GM23338 (cell line): ENCODE measurements around the gene RGS19. TPM values are rescaled to one million over a fixed set of nuclear protein-coding genes. Genes with fewer than 3 reads are reported as not detected.

Source experiments
- ATAC-seq: fragments of 200-7000 bp; cut with Tn5 transposase; 3 replicates; pipeline ENCODE4 v1.9.1; 2020
- DNase-seq: peaks from one replicate; pipeline ENCODE4 v3.0.0-alpha.2; 2015; ENCODE audit warnings: low spot score
- H2AFZ ChIP-seq: fragments of 200-600 bp; sonication (generic); 2 replicates; pipeline ENCODE4 v1.8.0; 2016; ENCODE audit warnings: antibody characterized with exemption, mild to moderate bottlenecking, moderate library complexity
- H3F3A ChIP-seq: fragments of 200-600 bp; sonication (generic); replicated peaks from 2 replicates; pipeline ENCODE4 v1.8.0; 2017; ENCODE audit warnings: antibody characterized with exemption, mixed run types, low read depth
- H3K27ac ChIP-seq: fragments of 200-600 bp; sonication (generic); 2 replicates; pipeline ENCODE4 v1.6.1; 2016; ENCODE audit warnings: low read depth
- H3K27me3 ChIP-seq: fragments of 200-600 bp; sonication (generic); 2 replicates; pipeline ENCODE4 v1.8.0; 2016; ENCODE audit warnings: mild to moderate bottlenecking, mixed run types, moderate library complexity; ENCODE audit not compliant: insufficient read depth
- H3K36me3 ChIP-seq: fragments of 200-600 bp; sonication (generic); 2 replicates; pipeline ENCODE4 v1.8.0; 2016; ENCODE audit warnings: mild to moderate bottlenecking; ENCODE audit not compliant: insufficient read depth
- H3K4me1 ChIP-seq: fragments of 200-600 bp; sonication (generic); 2 replicates; pipeline ENCODE4 v1.8.0; 2016; ENCODE audit warnings: mild to moderate bottlenecking, moderate library complexity; ENCODE audit not compliant: insufficient read depth
- H3K4me2 ChIP-seq: fragments of 200-600 bp; sonication (generic); 2 replicates; pipeline ENCODE4 v1.7.1; 2017; ENCODE audit warnings: mixed run types
- H3K4me3 ChIP-seq: fragments of 200-600 bp; sonication (generic); 2 replicates; pipeline ENCODE4 v1.6.1; 2016; ENCODE audit warnings: mixed run types
- H3K79me2 ChIP-seq: fragments of 200-600 bp; sonication (generic); replicated peaks from 2 replicates; pipeline ENCODE4 v1.8.0; 2017; ENCODE audit warnings: mild to moderate bottlenecking; ENCODE audit not compliant: insufficient read depth
- H3K9me2 ChIP-seq: fragments of 200-600 bp; sonication (generic); 2 replicates; pipeline ENCODE4 v1.8.0; 2017; ENCODE audit not compliant: insufficient read depth
- H4K20me1 ChIP-seq: fragments of 200-600 bp; sonication (generic); replicated peaks from 2 replicates; pipeline ENCODE4 v1.8.0; 2017; ENCODE audit warnings: mild to moderate bottlenecking; ENCODE audit not compliant: insufficient read depth
- H3K27ac Mint-ChIP-seq: 2 replicates; pipeline ENCODE4 v1.8.0; 2020; ENCODE audit warnings: inconsistent platforms, mild to moderate bottlenecking, moderate library complexity, mixed read lengths
- H3K27me3 Mint-ChIP-seq: 3 replicates; pipeline ENCODE4 v1.8.0; 2022; ENCODE audit warnings: low read depth, mild to moderate bottlenecking, moderate library complexity, mixed read lengths, inconsistent platforms; ENCODE audit not compliant: insufficient read depth, poor library complexity
- H3K36me3 Mint-ChIP-seq: 3 replicates; pipeline ENCODE4 v1.8.0; 2021; ENCODE audit warnings: low read depth, mild to moderate bottlenecking, inconsistent platforms, moderate library complexity, mixed read lengths
- H3K4me1 Mint-ChIP-seq: 3 replicates; pipeline ENCODE4 v1.8.0; 2020; ENCODE audit warnings: mild to moderate bottlenecking, inconsistent platforms, mixed read lengths
- H3K4me3 Mint-ChIP-seq: 3 replicates; pipeline ENCODE4 v1.8.0; 2021; ENCODE audit warnings: moderate library complexity, mild to moderate bottlenecking, inconsistent platforms, mixed read lengths
- H3K9me3 Mint-ChIP-seq: 3 replicates; pipeline ENCODE4 v1.8.0; 2020; ENCODE audit warnings: moderate library complexity, mild to moderate bottlenecking, inconsistent platforms, mixed read lengths
- CREB1 ChIP-seq: fragments of 250-450 bp; sonication (Bioruptor Pico); IDR thresholded peaks from 2 replicates; pipeline ENCODE4 v1.5.0; 2020; ENCODE audit warnings: low read depth, mild to moderate bottlenecking, moderate library complexity
- CTCF ChIP-seq, 2 experiments: fragments of 200-600 bp in 1 of 2; sonication (generic) in 1 of 2; conservative IDR thresholded peaks; 2 replicates each; pipeline versions ENCODE4 v1.5.1 to v1.6.1; 2016 to 2017; ENCODE audit warnings: antibody characterized with exemption in 2 of 2, low read depth in 2 of 2, mild to moderate bottlenecking in 2 of 2, moderate library complexity in 1 of 2
- ETS1 ChIP-seq: IDR thresholded peaks from 2 replicates; pipeline ENCODE4 v1.6.1; 2016; ENCODE audit warnings: antibody characterized with exemption
- EZH2 ChIP-seq: fragments of 200-600 bp; sonication (generic); IDR thresholded peaks from one replicate; pipeline ENCODE4 v1.8.0; 2017; ENCODE audit warnings: antibody characterized with exemption, mild to moderate bottlenecking, low read depth; ENCODE audit not compliant: unreplicated experiment
- EZH2phosphoT487 ChIP-seq: fragments of 200-600 bp; sonication (generic); IDR thresholded peaks from one replicate; pipeline ENCODE4 v1.8.1; 2018; ENCODE audit warnings: antibody characterized with exemption; ENCODE audit not compliant: unreplicated experiment
- JUNB ChIP-seq: IDR thresholded peaks from one replicate; pipeline ENCODE4 v1.6.1; 2016; ENCODE audit warnings: antibody characterized with exemption; ENCODE audit not compliant: unreplicated experiment
- NANOG ChIP-seq: IDR thresholded peaks from 2 replicates; pipeline ENCODE4 v1.6.1; 2016; ENCODE audit warnings: antibody characterized with exemption, borderline replicate concordance
- POLR2AphosphoS5 ChIP-seq: IDR thresholded peaks from 2 replicates; pipeline ENCODE4 v1.6.1; 2016; ENCODE audit warnings: antibody characterized with exemption, low read depth
- REST ChIP-seq: IDR thresholded peaks from one replicate; pipeline ENCODE4 v1.6.1; 2018; ENCODE audit warnings: antibody characterized with exemption; ENCODE audit not compliant: unreplicated experiment
- STAT1 ChIP-seq: IDR thresholded peaks from one replicate; pipeline ENCODE4 v1.6.1; 2016; ENCODE audit warnings: antibody characterized with exemption; ENCODE audit not compliant: unreplicated experiment
- ZNF114 ChIP-seq: fragments of 250-450 bp; sonication (Bioruptor Pico); IDR thresholded peaks from 2 replicates; pipeline ENCODE4 v1.5.0; 2020; ENCODE audit warnings: mild to moderate bottlenecking, moderate library complexity
- ZNF331 ChIP-seq: fragments of 250-450 bp; sonication (Bioruptor Pico); IDR thresholded peaks from 2 replicates; pipeline ENCODE4 v1.5.0; 2020; ENCODE audit warnings: low read depth, mild to moderate bottlenecking, moderate library complexity
- ZNF462 ChIP-seq: fragments of 250-450 bp; sonication (Bioruptor Pico); IDR thresholded peaks from 2 replicates; pipeline ENCODE4 v1.5.0; 2020; ENCODE audit warnings: mild to moderate bottlenecking, moderate library complexity
- polyA plus RNA-seq: library from polyadenylated mRNA; unstranded; fragments of >200 nt; fragmentation: Nextera tagmentation; extraction: Ambion mirVana; gene quantifications from 2 replicates; pipeline ENCODE4 v1.2.1, GENCODE V29; 2016
- total RNA-seq: library from RNA; depleted of rRNA; stranded (reverse); fragments of >200 nt; shearing (Covaris generic); gene quantifications from 2 replicates; pipeline ENCODE4 v1.2.3, GENCODE V29; 2014

The RGS19 gene
- total and polyA plus RNA-seq, 2 experiments from 2014 or later = 13.1 to 19.7 TPM

- peaks cover 14% of the 10 kb centered on the region for H3K27me3 Mint-ChIP-seq
- H3K36me3 ChIP-seq = no peaks in the 10 kb centered on the region
- peak overlapping the region; percentile 97; the same call in 1 of the 2 replicates for H2AFZ ChIP-seq
- H3K9me2 ChIP-seq = no peaks in the 10 kb centered on the region
- no peak for DNase-seq
- peak overlapping the region; percentile 85 for H3K4me3 ChIP-seq
- TF ChIP-seq EZH2phosphoT487 (no peak), JUNB (no peak), CTCF (conservative IDR thresholded peaks at IDR 0.05; ENCODE audit: low read depth in 2 of 2) (no peak), STAT1 (no peak), EZH2 (no peak), ZNF331 (CRISPR knock-in tag) (no peak), NANOG (no peak), POLR2AphosphoS5 (no peak), ETS1 (no peak), ZNF462 (CRISPR knock-in tag) (no peak), ZNF114 (CRISPR knock-in tag) (no peak), REST (no peak), CREB1 (no peak)
- no peaks in the 10 kb centered on the region for H3K27me3 ChIP-seq
- H3K9me3 Mint-ChIP-seq = no peaks in the 10 kb centered on the region
- peaks cover 6% of the 10 kb centered on the region; the same call in 1 of the 2 replicates for H3F3A ChIP-seq
- no peak overlapping the region for H3K27ac ChIP-seq
- no peak for ATAC-seq
- H3K27ac Mint-ChIP-seq = no peak overlapping the region
- H3K4me1 Mint-ChIP-seq = peaks cover 41% of the 10 kb centered on the region
- H4K20me1 ChIP-seq = no peaks in the 10 kb centered on the region
- H3K36me3 Mint-ChIP-seq = no peaks in the 10 kb centered on the region
- no peaks in the 10 kb centered on the region for H3K79me2 ChIP-seq
- H3K4me2 ChIP-seq = peak overlapping the region; percentile 90
- H3K4me1 ChIP-seq = peaks cover 17% of the 10 kb centered on the region; the same call in 1 of the 2 replicates
- peak overlapping the region; percentile 82 for H3K4me3 Mint-ChIP-seq
Observed at GRCh38 chr20:64062276-64062595, 17.1 kb downstream of the RGS19 start.
